ENCODE results near the gene GPC6.

Gene GPC6

GRCh38 chr13:93413972-93414717 lies 187.5 kb downstream of the GPC6 start:
- no peak overlapping the region for H3K4me3 ChIP-seq (ENCODE audit: low read depth, low read length)
- TF ChIP-seq CTCF (IDR thresholded peaks at IDR 0.05; ENCODE audit: low read depth, low read length, missing control alignments): no peak
- DNase-seq (ENCODE audit: low read depth): no peak
- in situ Hi-C loops (cut with HindIII; ENCODE audit: low sequenced_read_pairs): no loop called here

DNA sequence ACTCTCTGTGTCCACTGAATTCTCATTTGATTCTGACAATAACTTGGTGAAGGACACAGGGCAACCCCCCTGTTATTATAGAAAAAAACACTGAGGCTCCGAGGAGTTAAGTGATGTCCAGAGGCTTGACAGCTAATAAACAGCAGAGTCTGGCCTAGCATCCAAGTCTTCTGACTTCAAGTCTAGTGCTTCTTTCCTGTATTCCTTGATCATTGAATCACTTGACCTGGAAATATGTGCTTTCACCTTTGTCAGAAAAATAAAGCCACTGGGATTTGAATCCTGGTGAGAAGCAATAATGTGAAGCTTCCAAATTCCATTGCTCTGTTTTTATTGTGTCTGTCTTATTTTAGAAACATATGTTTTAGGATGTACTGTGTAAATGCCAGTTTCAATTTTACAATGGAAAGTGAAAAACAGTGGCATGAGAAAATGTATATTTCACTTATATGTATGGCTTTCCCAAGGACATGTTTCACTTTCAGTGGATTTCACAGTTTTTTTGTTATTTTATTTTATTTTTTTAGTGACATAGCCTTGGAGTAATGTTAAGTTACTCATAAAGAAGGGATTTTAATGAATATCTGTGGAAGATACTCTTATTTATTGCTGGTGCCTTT lies 190.2 kb downstream of the GPC6 start:
- in situ Hi-C loops (cut with HindIII; ENCODE audit: low sequenced_read_pairs): no loop called here
- TF ChIP-seq CTCF (IDR thresholded peaks at IDR 0.05; ENCODE audit: low read depth, low read length, missing control alignments): no peak
- no peak overlapping the region for H3K4me3 ChIP-seq (ENCODE audit: low read depth, low read length)
- DNase-seq (ENCODE audit: low read depth): no peak

- in situ Hi-C loops (cut with HindIII; ENCODE audit: low sequenced_read_pairs): no loop called here
- DNase-seq (ENCODE audit: low read depth): no peak
Observed at GRCh38 chr13:93418398-93418797, 191.8 kb downstream of the GPC6 start.

GRCh38 chr13:93420206-93420605 lies 193.6 kb downstream of the GPC6 start:
- H3K4me3 ChIP-seq (ENCODE audit: low read depth, low read length): no peak overlapping the region
- in situ Hi-C loops (cut with HindIII; ENCODE audit: low sequenced_read_pairs): no loop called here
- TF ChIP-seq CTCF (IDR thresholded peaks at IDR 0.05; ENCODE audit: low read depth, low read length, missing control alignments): no peak
- no peak for DNase-seq (ENCODE audit: low read depth)

More at GRCh38 chr13:93418398-93418797, 191.8 kb downstream of the GPC6 start:
- no peak for TF ChIP-seq CTCF (IDR thresholded peaks at IDR 0.05; ENCODE audit: low read depth, low read length, missing control alignments)
- no peak overlapping the region for H3K4me3 ChIP-seq (ENCODE audit: low read depth, low read length)

GRCh38 chr13:93420887-93421286 lies 194.3 kb downstream of the GPC6 start:
- H3K4me3 ChIP-seq (ENCODE audit: low read depth, low read length): no peak overlapping the region
- no peak for TF ChIP-seq CTCF (IDR thresholded peaks at IDR 0.05; ENCODE audit: low read depth, low read length, missing control alignments)
- in situ Hi-C loops (cut with HindIII; ENCODE audit: low sequenced_read_pairs): no loop called here
- DNase-seq (ENCODE audit: low read depth): no peak

DNA sequence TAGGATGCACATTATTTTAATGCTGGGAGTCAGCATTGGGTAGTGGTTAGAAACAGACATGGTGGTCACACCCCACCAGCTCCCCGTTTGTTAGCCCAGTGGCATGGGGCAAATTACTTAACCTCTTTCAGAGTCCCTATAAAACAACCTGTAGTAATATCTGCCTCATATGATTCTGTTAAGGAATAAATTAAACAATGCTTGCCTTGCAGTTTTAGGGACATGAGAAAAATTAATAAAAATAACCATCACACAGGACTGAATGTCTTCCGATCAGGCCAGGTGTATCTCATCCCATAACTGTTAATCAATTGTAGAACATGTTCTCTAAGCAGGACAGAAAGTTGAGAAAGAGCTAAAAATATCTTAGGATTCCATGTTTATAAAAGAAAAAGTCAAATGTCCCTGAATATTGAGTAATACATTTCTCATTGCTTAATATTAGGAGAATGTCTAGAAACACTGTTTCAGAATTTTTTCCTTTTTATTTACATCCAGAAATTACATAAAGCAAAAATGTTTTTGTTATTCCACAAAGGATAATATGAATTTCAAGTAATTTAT lies 196.5 kb downstream of the GPC6 start:
- in situ Hi-C loops (cut with HindIII; ENCODE audit: low sequenced_read_pairs): no loop called here

More for the DNA sequence above, 196.5 kb downstream of the GPC6 start:
- no peak overlapping the region for H3K4me3 ChIP-seq (ENCODE audit: low read depth, low read length)
- DNase-seq (ENCODE audit: low read depth): no peak
- TF ChIP-seq CTCF (IDR thresholded peaks at IDR 0.05; ENCODE audit: low read depth, low read length, missing control alignments): no peak
